Measurements from ENCODE around the gene STARD7. TPM values are rescaled to one million over a fixed set of nuclear protein-coding genes. Genes with fewer than 3 reads are reported as not detected.

Gene STARD7
- total RNA-seq, 4 donors from 2014 or later, result 93.4 to 122 (median 107) TPM

- Histone ChIP-seq H3K27me3 (no peaks in the 10 kb centered on the region), H3K36me3 (peaks cover 0 to 67% of the 10 kb centered on the region in 2 donors), H3K27ac (no peak overlapping the region), H3K9me3 (no peaks in the 10 kb centered on the region), H3K4me3 (no peak overlapping the region), H3K4me1 (no peaks in the 10 kb centered on the region)
- WGBS, 2 donors (ENCODE audit: low coverage in 1 of 2), result 10 to 73% methylated on average over 2 to 8 of the region's 8 CpGs
- no peak for TF ChIP-seq POLR2AphosphoS5 (IDR thresholded peaks at IDR 0.05)
- TF ChIP-seq, protein P1, sequence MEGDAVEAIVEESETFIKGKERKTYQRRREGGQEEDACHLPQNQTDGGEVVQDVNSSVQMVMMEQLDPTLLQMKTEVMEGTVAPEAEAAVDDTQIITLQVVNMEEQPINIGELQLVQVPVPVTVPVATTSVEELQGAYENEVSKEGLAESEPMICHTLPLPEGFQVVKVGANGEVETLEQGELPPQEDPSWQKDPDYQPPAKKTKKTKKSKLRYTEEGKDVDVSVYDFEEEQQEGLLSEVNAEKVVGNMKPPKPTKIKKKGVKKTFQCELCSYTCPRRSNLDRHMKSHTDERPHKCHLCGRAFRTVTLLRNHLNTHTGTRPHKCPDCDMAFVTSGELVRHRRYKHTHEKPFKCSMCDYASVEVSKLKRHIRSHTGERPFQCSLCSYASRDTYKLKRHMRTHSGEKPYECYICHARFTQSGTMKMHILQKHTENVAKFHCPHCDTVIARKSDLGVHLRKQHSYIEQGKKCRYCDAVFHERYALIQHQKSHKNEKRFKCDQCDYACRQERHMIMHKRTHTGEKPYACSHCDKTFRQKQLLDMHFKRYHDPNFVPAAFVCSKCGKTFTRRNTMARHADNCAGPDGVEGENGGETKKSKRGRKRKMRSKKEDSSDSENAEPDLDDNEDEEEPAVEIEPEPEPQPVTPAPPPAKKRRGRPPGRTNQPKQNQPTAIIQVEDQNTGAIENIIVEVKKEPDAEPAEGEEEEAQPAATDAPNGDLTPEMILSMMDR (IDR thresholded peaks at IDR 0.05), result no peak
- no peak for TF ChIP-seq EP300 (IDR thresholded peaks at IDR 0.05)
- TF ChIP-seq POLR2A (IDR thresholded peaks at IDR 0.05), result no peak
- ATAC-seq, result no peak
Observed at GRCh38 chr2:96184989-96185388, 23.6 kb downstream of the STARD7 start.

DNA sequence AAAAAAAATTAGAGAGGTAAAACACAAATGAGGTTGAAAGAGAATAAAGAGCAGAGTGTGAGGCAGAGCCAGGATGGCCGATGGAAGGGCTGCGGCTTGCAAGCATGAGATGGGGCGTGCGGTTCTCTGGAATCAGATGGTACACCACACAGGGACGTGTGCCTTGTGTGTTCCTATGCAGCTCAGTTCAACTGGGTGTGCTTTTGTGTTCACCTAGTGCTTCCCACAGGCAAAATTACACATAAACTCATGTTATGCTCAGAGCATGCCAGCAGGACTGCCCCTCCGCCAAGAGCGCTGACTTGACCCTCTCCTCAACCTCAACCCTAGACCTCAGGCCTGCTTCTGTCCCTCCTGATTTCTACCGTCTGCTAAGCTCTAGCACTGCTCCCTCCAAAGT is 24.4 kb downstream of the STARD7 start:
- TF ChIP-seq POLR2AphosphoS5 (IDR thresholded peaks at IDR 0.05) (no peak), EP300 (IDR thresholded peaks at IDR 0.05) (no peak)
- Histone ChIP-seq H3K9me3 (no peaks in the 10 kb centered on the region), H3K27me3 (no peaks in the 10 kb centered on the region), H3K27ac (no peak overlapping the region), H3K4me3 (no peak overlapping the region), H3K36me3 (peaks cover 0 to 59% of the 10 kb centered on the region in 2 donors), H3K4me1 (no peaks in the 10 kb centered on the region)
- no peak for ATAC-seq
- 70 to 76% methylated on average over 5 to 6 of the region's 8 CpGs for WGBS, 2 donors (ENCODE audit: low coverage in 1 of 2)

DNA sequence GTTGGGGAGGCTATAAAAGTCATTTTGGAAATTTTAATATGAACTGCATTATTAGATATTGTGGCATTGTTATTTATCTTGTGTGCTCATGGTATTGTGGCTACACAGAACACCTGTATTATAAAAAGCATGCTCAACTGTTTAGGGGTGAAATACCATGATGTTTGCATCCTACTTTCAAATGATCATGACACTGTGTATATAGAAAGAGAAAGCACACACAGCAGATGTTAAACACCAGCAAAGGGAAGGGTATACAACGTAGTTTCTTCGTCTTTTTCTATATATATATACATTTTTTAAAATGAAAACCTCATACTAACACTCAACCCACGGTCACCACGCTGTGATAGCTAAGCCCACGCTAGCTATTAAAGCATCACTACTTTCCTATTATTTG is 27.1 kb downstream of the STARD7 start:
- no peak for ATAC-seq
- H3K9me3 ChIP-seq, result no peaks in the 10 kb centered on the region
- H3K4me1 ChIP-seq, result no peaks in the 10 kb centered on the region
- 54 to 61% methylated on average over 5 of the region's 5 CpGs for WGBS, 2 donors (ENCODE audit: low coverage in 1 of 2)
- no peak overlapping the region for H3K4me3 ChIP-seq
- TF ChIP-seq, protein P1 (IDR thresholded peaks at IDR 0.05), result no peak
- H3K27me3 ChIP-seq, result no peaks in the 10 kb centered on the region
- no peak overlapping the region for H3K27ac ChIP-seq
- H3K36me3 ChIP-seq, result peaks cover 0 to 33% of the 10 kb centered on the region in 2 donors

GRCh38 chr2:96180521-96180920 is 28.1 kb downstream of the STARD7 start:
- no peak for TF ChIP-seq EP300 (IDR thresholded peaks at IDR 0.05)
- TF ChIP-seq, protein P1 (IDR thresholded peaks at IDR 0.05), result no peak
- TF ChIP-seq POLR2A (IDR thresholded peaks at IDR 0.05), result no peak
- no peak for TF ChIP-seq POLR2AphosphoS5 (IDR thresholded peaks at IDR 0.05)
- Histone ChIP-seq H3K9me3 (no peaks in the 10 kb centered on the region), H3K36me3 (peaks cover 0 to 23% of the 10 kb centered on the region in 2 donors), H3K4me3 (no peak overlapping the region), H3K27me3 (no peaks in the 10 kb centered on the region), H3K4me1 (no peaks in the 10 kb centered on the region), H3K27ac (no peak overlapping the region)
- no peak for ATAC-seq

GRCh38 chr2:96180002-96180401 is 28.6 kb downstream of the STARD7 start:
- Histone ChIP-seq H3K4me1 (no peaks in the 10 kb centered on the region), H3K27ac (no peak overlapping the region), H3K4me3 (no peak overlapping the region), H3K27me3 (no peaks in the 10 kb centered on the region), H3K36me3 (peaks cover 0 to 17% of the 10 kb centered on the region in 2 donors), H3K9me3 (no peaks in the 10 kb centered on the region)
- 100% methylated on average over 1 of the region's 1 CpG; no CpG with 5 or more reads in 1 of the 2 donors for WGBS, 2 donors (ENCODE audit: low coverage in 1 of 2)
- TF ChIP-seq EP300 (IDR thresholded peaks at IDR 0.05) (no peak), POLR2AphosphoS5 (IDR thresholded peaks at IDR 0.05) (no peak), POLR2A (IDR thresholded peaks at IDR 0.05) (no peak)
- TF ChIP-seq, protein P1 (IDR thresholded peaks at IDR 0.05), result no peak
- no peak for ATAC-seq

Data from gastroesophageal sphincter (tissue), 4 donors.